LNCaP clone FGC (cell line): ENCODE measurements around the gene AK2.

Experiments
- DNase-seq: peaks from one replicate; pipeline ENCODE4 v3.0.0-alpha.2; 2011; ENCODE audit warnings: low read depth
- H3K4me3 ChIP-seq: 2 replicates; pipeline ENCODE4 v1.5.1; 2011; ENCODE audit warnings: mild to moderate bottlenecking, low read depth, low read length, control low read depth
- TF ChIP-seq, protein P1 (sequence below): IDR thresholded peaks from 2 replicates; pipeline ENCODE4 v1.5.1; 2012; ENCODE audit warnings: mild to moderate bottlenecking; ENCODE audit not compliant: control insufficient read depth, insufficient read depth; ENCODE audit errors: extremely low read depth

Gene AK2

DNA sequence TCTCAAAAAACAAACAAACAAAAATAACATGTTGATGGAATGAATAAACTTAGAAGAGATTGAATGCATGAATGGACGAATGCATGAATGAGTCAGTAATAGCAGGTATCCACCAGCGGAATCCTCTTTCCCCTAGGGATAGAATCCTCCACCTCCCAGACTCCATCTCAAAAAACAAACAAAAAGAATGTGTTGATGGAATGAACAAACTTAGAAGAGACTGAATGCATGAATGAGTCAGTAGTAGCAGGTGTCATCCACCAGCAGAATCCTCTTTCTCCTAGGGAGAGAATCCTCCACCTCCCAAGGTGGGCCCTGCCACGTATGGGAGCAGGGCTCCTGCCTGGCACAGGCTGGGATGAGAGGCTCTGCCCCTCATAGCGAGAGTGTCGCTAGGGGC is 45.3 kb downstream of the AK2 start:
- DNase-seq, result no peak
- H3K4me3 ChIP-seq, result no peak overlapping the region
- TF ChIP-seq, protein P1, sequence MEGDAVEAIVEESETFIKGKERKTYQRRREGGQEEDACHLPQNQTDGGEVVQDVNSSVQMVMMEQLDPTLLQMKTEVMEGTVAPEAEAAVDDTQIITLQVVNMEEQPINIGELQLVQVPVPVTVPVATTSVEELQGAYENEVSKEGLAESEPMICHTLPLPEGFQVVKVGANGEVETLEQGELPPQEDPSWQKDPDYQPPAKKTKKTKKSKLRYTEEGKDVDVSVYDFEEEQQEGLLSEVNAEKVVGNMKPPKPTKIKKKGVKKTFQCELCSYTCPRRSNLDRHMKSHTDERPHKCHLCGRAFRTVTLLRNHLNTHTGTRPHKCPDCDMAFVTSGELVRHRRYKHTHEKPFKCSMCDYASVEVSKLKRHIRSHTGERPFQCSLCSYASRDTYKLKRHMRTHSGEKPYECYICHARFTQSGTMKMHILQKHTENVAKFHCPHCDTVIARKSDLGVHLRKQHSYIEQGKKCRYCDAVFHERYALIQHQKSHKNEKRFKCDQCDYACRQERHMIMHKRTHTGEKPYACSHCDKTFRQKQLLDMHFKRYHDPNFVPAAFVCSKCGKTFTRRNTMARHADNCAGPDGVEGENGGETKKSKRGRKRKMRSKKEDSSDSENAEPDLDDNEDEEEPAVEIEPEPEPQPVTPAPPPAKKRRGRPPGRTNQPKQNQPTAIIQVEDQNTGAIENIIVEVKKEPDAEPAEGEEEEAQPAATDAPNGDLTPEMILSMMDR, result no peak

DNA sequence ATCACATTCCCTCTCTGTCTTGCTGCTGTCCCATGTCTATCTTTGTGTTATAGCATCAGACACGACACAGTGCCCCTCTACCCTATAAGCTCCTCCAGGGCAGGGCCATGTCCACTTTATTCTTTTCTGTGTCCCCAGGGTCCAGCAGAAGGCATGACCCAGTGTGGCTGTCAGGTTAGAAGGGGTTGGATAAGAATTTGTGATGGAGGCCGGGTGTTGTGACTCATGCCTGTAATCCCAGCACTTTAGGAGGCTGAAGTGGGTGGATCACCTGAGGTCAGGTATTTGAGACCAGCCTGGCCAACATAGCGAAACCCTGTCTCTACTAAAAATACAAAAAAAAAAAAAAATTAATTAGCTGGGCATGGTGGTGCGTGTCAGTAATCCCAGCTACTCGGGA is 45.8 kb downstream of the AK2 start:
- DNase-seq, result no peak
- H3K4me3 ChIP-seq, result no peak overlapping the region
- TF ChIP-seq, protein P1, result no peak

DNA sequence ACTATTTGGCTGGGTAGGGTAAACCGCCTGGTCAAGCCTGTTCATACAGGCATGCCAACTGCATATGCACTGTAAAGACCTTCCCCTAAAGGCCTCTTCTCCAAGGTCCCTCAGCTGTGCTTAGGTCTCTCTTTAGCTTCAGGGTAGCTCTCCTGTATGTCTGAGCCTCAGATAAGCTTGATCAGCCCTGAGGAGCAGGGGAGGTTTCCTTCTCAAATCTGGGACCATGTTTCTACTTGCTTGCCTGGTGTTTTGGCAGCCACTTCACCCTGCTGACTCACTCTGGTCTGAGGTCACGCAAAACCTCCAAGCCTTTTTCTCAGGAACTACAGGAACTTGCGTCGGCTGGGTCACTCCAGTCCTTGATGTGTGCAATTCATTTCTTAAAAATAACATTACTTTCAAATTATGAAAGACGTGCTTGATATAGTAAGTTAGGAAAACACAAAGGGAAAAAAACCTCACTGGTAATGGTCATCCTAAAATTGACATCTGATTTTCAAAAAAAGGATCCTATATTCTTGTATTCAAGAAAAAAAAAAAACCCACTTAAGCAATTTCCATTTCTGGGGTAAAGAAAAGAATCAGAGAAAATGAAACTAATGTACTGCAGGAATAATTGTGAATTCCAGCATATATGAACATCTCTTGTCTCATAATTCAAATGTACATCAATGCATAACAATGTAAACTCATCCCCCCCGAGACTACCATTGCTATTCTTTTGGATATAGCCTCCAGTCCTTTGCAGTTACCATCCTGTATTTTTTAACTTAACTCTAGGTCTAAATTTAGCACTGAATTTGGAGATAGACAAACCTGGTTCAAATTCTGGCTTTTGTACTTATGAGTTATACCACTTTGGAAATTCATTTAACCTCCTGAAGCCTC is 47.3 kb downstream of the AK2 start:
- DNase-seq, result no peak
- H3K4me3 ChIP-seq, result no peak overlapping the region
- TF ChIP-seq, protein P1, result no peak

DNA sequence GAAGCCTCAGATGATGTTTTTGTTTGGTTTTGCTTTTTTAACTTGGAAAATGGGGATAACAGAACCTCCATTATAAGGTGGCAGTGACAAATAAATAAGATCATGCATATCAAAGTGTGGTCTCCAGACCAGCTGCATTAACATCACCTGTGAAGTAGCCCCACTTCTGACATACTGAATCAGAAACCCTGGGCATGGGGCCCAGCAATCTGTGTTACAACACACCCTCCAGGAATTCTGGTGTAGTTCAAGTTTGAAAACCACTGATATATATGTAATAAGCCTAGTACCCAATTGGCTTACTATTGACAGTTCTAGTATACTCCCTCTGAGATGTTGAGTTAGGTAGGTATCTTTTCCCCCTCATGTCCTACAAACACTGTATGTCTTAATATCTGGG is 48.0 kb downstream of the AK2 start:
- TF ChIP-seq, protein P1, result no peak
- H3K4me3 ChIP-seq, result no peak overlapping the region
- DNase-seq, result no peak

DNA sequence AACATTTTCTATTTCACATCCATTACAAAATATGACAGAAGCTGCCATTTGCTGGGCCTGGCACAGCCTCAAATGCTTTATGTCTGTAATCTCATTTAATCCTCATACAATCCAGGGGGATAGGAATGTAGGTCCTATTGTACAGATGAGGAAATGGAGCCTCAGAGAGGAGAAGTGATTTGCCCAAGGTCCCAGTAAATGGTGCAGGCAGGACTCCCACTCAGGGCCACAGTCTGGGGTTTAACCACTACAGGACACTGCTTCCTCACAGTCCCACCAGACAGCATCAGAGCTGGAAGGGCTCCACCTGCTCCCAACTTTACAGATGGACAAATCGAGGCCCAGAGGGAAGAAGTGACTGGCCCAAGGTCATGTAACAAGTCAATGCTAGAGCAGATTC is 51.5 kb downstream of the AK2 start:
- no peak overlapping the region for H3K4me3 ChIP-seq
- TF ChIP-seq, protein P1, result no peak
- no peak for DNase-seq

DNA sequence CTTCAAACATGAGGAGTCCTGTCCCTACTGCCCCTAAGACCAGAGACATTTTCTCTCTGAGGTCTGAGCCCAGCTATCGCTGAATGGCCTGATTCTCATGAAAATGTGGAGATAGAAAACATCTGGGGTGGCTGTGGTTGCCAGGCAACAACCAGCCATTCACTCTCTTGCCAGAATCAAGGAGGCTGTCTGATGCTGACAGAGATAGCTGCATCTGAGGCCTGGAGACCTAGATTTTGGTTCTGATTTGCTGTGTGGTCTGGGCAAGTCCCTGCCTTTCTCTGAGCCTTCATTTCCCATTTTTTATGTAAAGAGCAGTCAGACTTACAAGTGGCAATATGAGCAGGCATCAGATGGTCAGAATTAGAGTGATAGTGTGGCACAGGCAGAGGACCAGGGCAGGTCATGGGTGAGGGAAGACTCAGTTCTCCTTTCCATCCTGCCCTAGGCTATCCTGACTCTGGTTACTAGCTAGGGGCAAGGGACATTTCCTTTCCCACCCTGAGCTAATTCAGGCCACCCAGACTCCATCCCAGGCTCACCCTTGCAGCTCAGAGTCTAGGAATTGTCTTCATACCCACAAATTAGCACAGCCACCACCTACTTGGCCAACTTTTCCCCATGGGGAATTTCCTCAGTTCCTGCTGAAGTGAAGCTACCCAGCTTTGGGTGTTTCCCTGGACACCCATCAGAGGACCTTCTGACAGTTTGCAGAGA is 52.1 kb downstream of the AK2 start:
- DNase-seq, result no peak
- H3K4me3 ChIP-seq, result no peak overlapping the region
- TF ChIP-seq, protein P1, result no peak

DNA sequence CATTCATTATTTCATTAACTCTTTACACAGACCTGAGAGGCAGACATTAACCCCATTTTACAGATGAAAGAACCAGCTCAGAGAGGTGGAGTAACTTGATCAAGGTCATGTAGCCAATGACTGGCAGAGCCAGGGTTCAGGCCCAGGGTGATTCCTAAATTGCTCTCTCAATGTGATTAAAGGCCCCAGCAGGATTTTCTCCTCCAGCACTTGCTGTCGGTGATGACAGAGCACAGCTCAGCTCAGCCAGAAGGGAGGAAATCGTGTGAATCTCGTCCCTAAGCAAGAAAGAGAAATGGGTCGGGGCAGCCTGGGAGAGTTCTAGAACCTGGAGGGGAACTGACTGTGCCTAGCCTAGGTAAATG is 52.6 kb downstream of the AK2 start:
- H3K4me3 ChIP-seq, result no peak overlapping the region
- DNase-seq, result no peak
- TF ChIP-seq, protein P1, result no peak
